DLD1 (cell line): ENCODE measurements around the gene HDDC3.
"Not testable (repeated sequence)": the region's sequence is repeated elsewhere in the genome, so short reads cannot be mapped to it uniquely, and the experiment has no call there.

Experiments used
- in situ Hi-C: cut with HindIII; loops from 2 replicates; pipeline ENCODE4 v1.10.0; 2017; ENCODE audit warnings: low sequenced_read_pairs

HDDC3 gene

DNA sequence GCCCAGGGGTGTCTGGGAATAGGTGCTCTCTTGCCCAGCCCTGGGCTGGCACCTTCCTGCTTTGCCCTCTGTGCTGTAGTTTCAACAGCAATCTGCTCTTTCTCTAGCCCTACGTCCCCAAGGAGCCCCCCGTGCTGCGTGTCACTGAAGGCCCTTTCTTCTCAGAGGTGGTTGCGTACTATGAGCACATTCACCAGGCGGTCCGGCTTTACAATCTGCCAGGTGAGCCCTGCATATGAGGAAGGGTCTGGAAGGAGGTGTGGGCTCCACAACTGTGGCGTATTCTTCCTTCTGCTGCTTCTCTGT is 19.6 kb downstream of the HDDC3 start:
- in situ Hi-C loops = no loop called here

DNA sequence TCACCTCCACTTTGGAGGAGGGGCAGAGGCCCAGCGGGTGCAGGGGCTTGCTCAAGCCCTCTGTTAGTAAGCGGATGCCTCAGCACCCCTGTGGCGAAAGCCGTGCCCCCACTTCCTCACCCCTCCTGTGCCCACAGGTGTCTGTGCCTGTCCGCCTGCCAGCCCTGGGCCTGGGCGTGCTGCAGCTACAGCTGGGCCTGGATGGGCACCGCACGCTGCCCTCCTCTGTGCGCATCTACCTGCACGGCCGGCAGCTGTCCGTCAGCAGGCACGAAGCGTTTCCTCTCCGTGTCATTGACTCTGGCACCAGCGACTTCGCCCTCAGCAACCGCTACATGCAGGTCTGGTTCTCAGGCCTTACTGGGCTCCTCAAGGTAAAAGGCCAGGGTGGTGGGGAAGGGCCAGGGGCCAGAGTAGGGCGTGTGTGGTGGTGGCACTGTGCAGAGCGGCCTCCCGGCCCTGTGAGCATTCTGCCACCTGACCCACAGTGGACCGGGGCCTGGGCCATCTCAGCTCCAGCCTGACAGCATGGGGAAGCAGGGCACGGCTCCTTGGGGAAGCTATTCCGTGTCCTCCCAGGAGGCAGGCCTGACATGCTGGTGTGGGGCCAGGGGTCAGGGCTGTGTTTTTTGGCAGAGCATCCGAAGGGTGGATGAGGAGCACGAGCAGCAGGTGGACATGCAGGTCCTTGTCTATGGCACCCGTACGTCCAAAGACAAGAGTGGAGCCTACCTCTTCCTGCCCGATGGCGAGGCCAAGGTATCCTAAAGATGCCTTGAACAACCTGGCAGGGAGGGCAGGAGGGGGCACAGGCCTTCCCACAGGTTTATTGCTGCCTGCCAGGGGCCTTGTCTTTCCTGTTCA is 20.2 kb downstream of the HDDC3 start:
- in situ Hi-C loops = no loop called here

- in situ Hi-C loops = no loop called here
Observed at GRCh38 chr15:90911302-90911623, 21.1 kb downstream of the HDDC3 start.

DNA sequence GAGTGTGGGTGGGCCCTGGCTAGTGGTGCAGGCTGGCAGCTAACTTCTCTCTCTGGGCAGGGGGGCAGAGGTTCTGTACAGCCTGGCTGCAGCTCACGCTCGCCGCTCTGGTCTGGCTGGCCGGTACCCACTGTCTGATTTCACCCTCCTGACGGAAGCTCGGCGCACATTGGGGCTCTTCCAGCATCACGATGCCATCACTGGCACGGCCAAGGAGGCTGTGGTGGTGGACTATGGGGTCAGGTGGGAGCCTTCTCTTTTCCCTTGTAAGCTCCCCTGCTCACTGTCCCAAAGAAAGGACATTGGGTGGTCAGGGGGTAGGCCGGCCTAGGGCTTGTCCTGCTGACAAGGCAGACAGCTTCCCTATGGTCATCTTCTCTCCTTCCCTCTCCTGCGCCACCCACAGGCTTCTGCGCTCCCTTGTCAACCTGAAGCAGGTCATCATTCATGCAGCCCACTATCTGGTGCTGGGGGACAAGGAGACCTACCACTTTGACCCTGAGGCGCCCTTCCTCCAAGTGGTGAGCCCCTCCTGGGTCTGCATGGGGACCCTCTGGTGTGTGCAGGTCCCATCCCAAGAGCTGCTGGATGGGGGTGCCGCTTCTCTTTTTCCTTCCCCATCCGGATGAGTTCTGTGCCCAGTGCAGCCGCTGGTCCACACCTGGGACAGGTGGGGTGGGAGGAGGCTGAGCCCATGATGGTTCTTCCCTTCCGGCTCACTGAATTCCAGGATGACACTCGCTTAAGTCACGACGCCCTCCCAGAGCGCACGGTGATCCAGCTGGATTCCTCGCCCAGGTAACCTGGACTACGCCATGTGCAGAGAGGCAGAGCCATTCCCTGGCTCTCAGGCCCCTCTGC is 21.7 kb downstream of the HDDC3 start:
- in situ Hi-C loops = no loop called here

DNA sequence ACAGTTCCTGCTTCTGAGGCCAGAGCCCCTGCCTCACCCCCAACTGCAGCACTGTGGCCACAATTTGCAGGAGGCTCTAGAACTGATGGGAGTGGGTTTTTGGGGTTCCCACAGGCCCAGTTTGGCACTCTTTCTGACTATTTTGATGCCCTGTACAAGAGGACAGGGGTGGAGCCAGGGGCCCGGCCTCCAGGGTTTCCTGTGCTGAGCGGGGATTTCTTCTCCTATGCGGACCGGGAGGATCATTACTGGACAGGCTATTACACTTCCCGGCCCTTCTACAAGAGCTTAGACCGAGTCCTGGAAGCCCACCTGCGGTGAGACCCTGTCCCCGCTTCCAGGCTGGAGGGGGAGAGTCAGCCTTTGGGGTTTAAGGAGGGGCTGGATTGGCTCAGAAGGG is 22.4 kb downstream of the HDDC3 start:
- in situ Hi-C loops = no loop called here

DNA sequence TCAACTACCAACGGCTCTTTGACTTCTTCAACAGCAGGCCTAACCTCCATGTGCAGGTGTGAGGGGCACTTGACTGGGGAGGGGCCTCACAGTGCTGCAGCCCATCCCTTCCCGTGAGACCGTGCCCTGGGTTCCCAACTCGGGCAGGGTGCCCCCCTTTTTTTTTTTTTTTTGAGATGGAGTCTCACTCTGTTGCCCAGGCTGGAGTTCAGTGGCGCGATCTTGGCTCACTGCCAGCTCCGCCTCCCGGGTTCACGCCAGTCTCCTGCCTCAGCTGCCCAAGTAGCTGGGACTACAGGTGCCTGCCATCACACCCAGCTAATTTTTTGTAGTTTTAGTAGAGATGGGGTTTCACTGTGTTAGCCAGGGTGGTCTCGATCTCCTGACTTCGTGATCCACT is 22.9 kb downstream of the HDDC3 start:
- in situ Hi-C loops = not testable (repeated sequence)

GRCh38 chr15:90907838-90908507 is 24.4 kb downstream of the HDDC3 start:
- in situ Hi-C loops = no loop called here

- in situ Hi-C loops = no loop called here
Observed at GRCh38 chr15:90907051-90907660, 25.2 kb downstream of the HDDC3 start.

DNA sequence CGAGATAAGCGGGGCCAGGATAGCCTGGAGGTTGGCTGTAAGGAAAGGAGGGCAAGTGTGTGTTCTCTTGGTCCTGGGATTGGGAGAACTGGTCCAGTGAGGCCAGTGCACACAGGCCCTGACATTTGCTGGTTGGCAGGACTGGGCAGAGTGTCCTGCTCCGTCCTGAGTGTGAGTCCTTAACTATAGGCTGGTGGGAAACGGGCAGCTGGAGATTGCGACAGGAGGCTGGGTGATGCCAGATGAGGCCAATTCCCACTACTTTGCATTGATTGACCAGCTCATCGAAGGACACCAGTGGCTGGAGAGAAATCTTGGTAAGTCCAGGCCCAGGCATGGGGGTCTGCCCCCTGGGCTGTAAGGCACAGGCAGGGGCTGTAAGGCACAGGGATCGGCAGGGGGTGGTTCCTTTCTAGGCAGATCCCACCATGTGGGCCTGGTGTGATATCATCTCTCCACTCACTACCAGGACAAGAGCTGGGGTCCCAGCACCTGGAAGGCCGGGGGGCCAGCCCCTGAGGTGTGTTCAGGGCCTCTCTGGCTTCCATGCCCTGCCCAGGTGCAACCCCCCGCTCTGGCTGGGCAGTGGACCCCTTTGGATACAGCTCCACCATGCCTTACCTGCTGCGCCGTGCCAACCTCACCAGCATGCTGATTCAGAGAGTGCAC is 26.0 kb downstream of the HDDC3 start:
- in situ Hi-C loops = no loop called here

DNA sequence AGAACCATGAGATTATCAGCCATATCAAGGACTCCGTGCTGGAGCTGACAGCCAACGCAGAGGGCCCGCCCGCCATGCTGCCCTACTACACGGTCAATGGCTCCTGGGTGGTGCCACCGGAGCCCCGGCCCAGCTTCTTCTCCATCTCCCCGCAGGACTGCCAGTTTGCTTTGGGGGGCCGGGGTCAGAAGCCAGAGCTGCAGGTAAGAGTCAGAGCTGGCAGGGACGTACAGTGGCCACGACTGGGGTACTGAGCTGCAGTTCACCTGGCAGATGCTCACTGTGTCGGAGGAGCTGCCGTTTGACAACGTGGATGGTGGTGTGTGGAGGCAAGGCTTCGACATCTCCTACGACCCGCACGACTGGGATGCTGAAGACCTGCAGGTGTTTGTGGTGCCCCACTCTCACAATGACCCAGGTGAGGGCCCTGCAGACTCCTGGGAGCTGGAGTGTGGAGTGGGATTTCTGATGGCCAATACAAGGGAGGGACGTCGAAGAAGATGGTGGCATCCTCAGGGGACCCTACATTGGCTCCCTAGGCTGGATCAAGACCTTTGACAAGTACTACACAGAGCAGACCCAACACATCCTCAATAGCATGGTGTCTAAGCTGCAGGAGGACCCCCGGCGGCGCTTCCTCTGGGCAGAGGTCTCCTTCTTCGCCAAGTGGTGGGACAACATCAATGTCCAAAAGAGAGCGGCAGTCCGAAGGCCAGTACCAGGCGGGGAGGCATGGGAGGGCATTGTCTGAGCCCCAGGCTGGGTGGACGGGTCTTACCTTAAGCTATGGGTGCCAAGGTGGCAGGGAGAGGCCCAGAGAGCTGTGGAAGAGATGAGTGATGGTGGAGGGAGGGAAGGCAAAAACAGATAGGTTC is 26.8 kb downstream of the HDDC3 start:
- in situ Hi-C loops = no loop called here

DNA sequence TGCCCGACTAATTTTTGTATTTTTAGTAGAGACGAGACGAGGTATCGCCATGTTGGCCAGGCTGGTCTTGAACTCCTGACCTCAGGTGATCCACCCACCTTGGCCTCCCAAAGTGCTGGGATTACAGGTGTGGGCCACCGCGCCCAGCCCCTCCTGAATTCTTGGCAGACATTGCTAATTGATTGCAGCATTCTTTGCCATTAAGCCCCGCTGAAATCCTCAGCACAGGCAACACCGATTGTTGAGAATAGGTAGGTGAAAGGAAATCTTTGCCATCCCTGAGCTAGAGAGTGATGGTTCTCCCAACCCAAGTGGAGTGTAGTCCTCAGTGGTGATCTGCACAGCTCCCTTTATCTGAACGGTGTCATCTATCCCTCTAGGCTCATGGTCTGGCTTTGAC is 27.6 kb downstream of the HDDC3 start:
- in situ Hi-C loops = no loop called here

- in situ Hi-C loops = no loop called here
Observed at GRCh38 chr15:90903733-90904536, 28.4 kb downstream of the HDDC3 start.

GRCh38 chr15:90902840-90903732 is 29.3 kb downstream of the HDDC3 start, which contains the start of gene MAN2A2:
TSS of gene MAN2A2 (plus strand) at chr15:90903302. CDS start at chr15:90904208, 906 bp downstream.
- in situ Hi-C loops = no loop called here

DNA sequence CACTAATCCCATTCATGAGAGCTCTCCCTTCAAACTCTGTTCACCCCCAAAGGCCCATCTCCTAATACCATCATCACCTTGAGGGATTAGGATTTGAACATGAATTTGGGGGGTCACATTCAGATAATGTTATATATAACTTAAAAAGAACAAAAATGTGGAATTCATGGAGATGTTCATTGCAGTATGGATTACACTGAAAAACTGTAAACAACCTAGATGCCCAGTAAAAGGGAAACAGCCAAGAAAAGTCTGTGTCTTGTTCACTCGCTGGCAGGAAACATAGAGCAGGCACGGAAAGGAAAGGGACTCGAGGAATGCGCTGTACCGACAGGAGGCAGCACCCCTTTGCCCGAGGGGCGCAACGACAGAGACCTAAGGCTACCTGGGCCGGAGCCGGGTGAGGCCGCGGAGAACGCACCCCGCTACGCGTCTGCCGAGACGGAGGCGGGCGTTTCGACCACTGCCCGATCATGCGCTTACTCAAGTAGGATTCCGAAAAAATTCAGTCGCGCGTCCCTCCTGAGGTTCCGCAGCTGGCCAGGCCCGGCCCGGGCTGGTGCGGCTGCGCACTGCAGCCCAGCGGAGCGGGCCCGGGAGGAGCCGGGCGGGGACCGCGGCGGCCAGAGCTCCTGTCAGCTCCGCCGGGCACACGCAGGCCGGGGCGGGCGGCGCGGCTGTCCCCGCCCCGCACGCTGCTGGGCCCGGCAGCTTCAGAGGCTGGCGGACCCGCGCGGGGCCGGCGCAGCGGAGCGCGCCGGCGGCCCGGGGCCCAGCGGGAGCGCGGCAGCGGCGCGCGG is 30.1 kb downstream of the HDDC3 start:
- in situ Hi-C loops = no loop called here

- in situ Hi-C loops = no loop called here
Observed at GRCh38 chr15:90901175-90902039, 30.9 kb downstream of the HDDC3 start.

GRCh38 chr15:90897131-90897655 is 35.2 kb downstream of the HDDC3 start:
- in situ Hi-C loops = not testable (repeated sequence)
